ENCODE data around the gene ARID1B.
A peak's percentile ranks its signal among the peaks of the same experiment; 100 is the strongest.
"Not testable (repeated sequence)": the region's sequence is repeated elsewhere in the genome, so short reads cannot be mapped to it uniquely, and the experiment has no call there.

The ARID1B gene

GRCh38 chr6:157134402-157135047 lies 357.3 kb downstream of the ARID1B start:
- DNase-seq (ENCODE audit: low spot score), result no peak

GRCh38 chr6:157135691-157136090 lies 358.5 kb downstream of the ARID1B start:
- no peak for DNase-seq (ENCODE audit: low spot score)

- no peak for DNase-seq (ENCODE audit: low spot score)
These were observed 360.3 kb downstream of the ARID1B start for GRCh38 chr6:157137501-157137900.

GRCh38 chr6:157139054-157139708 lies 362.0 kb downstream of the ARID1B start:
- peak; percentile 85 for DNase-seq (ENCODE audit: low spot score)

GRCh38 chr6:157143171-157143889 lies 366.2 kb downstream of the ARID1B start:
- DNase-seq (ENCODE audit: low spot score), result no peak

GRCh38 chr6:157143890-157144798 lies 367.0 kb downstream of the ARID1B start:
- DNase-seq (ENCODE audit: low spot score), result no peak

GRCh38 chr6:157144859-157145568 lies 367.8 kb downstream of the ARID1B start:
- no peak for DNase-seq (ENCODE audit: low spot score)

GRCh38 chr6:157145656-157146285 lies 368.6 kb downstream of the ARID1B start:
- DNase-seq (ENCODE audit: low spot score), result no peak

- not testable (repeated sequence) for DNase-seq (ENCODE audit: low spot score)
These were observed 370.2 kb downstream of the ARID1B start for GRCh38 chr6:157147054-157148026.

- DNase-seq (ENCODE audit: low spot score), result no peak
These were observed 371.5 kb downstream of the ARID1B start for GRCh38 chr6:157148391-157149323.

GRCh38 chr6:157150076-157150475 lies 372.9 kb downstream of the ARID1B start:
- no peak for DNase-seq (ENCODE audit: low spot score)

- DNase-seq (ENCODE audit: low spot score), result no peak
These were observed 373.9 kb downstream of the ARID1B start for GRCh38 chr6:157151029-157151428.

GRCh38 chr6:157151989-157152388 lies 374.8 kb downstream of the ARID1B start:
- DNase-seq (ENCODE audit: low spot score), result no peak

GRCh38 chr6:157152556-157152955 lies 375.4 kb downstream of the ARID1B start:
- no peak for DNase-seq (ENCODE audit: low spot score)

- no peak for DNase-seq (ENCODE audit: low spot score)
These were observed 378.6 kb downstream of the ARID1B start for GRCh38 chr6:157155804-157156203.

- DNase-seq (ENCODE audit: low spot score), result no peak
These were observed 380.1 kb downstream of the ARID1B start for GRCh38 chr6:157157258-157157657.

GRCh38 chr6:157158456-157158855 lies 381.3 kb downstream of the ARID1B start:
- no peak for DNase-seq (ENCODE audit: low spot score)

- DNase-seq (ENCODE audit: low spot score), result no peak
These were observed 381.7 kb downstream of the ARID1B start for GRCh38 chr6:157158897-157159296.

GRCh38 chr6:157159348-157159747 lies 382.2 kb downstream of the ARID1B start:
- DNase-seq (ENCODE audit: low spot score), result no peak
